ACHN (cell line): ENCODE results near the gene ZBTB12.
"Not testable (repeated sequence)": the region's sequence is repeated elsewhere in the genome, so short reads cannot be mapped to it uniquely, and the experiment has no call there.

Experiments used
- DNase-seq: peaks from one replicate; pipeline ENCODE4 v3.0.0-alpha.2; 2015
- in situ Hi-C: cut with HindIII; loops from 2 replicates; pipeline ENCODE4 v1.10.0; 2017; ENCODE audit warnings: low sequenced_read_pairs, low pct_ligation_motif_present, low pct_unique_long_range_greater_than_20kb

The ZBTB12 gene

GRCh38 chr6:31901953-31902643 lies at the start of gene ZBTB12:
ZBTB12 (minus strand) TSS chr6:31902086; CDS start chr6:31901305, 781 bp downstream.
- peak; percentile 94 for DNase-seq
- in situ Hi-C loops, result no loop called here

- DNase-seq, result no peak
- in situ Hi-C loops, result no loop called here
These were observed 48.2 kb upstream of the ZBTB12 start for GRCh38 chr6:31949926-31950548.

- in situ Hi-C loops, result no loop called here
- no peak for DNase-seq
These were observed 47.0 kb upstream of the ZBTB12 start for GRCh38 chr6:31948753-31949413.

GRCh38 chr6:31948306-31948705 lies 46.4 kb upstream of the ZBTB12 start:
- in situ Hi-C loops, result no loop called here
- DNase-seq, result no peak

GRCh38 chr6:31947864-31948263 lies 46.0 kb upstream of the ZBTB12 start:
- DNase-seq, result no peak
- in situ Hi-C loops, result no loop called here

GRCh38 chr6:31947070-31947675 lies 45.3 kb upstream of the ZBTB12 start:
- in situ Hi-C loops, result no loop called here
- no peak for DNase-seq

GRCh38 chr6:31946370-31946885 lies 44.5 kb upstream of the ZBTB12 start:
- in situ Hi-C loops, result no loop called here
- DNase-seq, result no peak

GRCh38 chr6:31945507-31946369 lies 43.9 kb upstream of the ZBTB12 start, which contains the start of gene CFB:
CFB (plus strand) TSS chr6:31946095; CDS start chr6:31946222, 127 bp downstream.
- in situ Hi-C loops, result no loop called here
- peak; percentile 92 for DNase-seq

GRCh38 chr6:31945154-31945506 lies 43.2 kb upstream of the ZBTB12 start:
- DNase-seq, result no peak
- in situ Hi-C loops, result no loop called here

GRCh38 chr6:31943742-31944141 lies 41.9 kb upstream of the ZBTB12 start:
- DNase-seq, result no peak

GRCh38 chr6:31940256-31940664 lies 38.4 kb upstream of the ZBTB12 start:
- DNase-seq, result no peak
- in situ Hi-C loops, result no loop called here

More at GRCh38 chr6:31943742-31944141, 41.9 kb upstream of the ZBTB12 start:
- in situ Hi-C loops, result no loop called here

GRCh38 chr6:31935823-31936222 lies 33.9 kb upstream of the ZBTB12 start:
- in situ Hi-C loops, result no loop called here
- DNase-seq, result no peak

- DNase-seq, result no peak
- in situ Hi-C loops, result no loop called here
These were observed 33.1 kb upstream of the ZBTB12 start for GRCh38 chr6:31935021-31935420.

GRCh38 chr6:31933537-31933936 lies 31.7 kb upstream of the ZBTB12 start:
- no peak for DNase-seq
- in situ Hi-C loops, result no loop called here

GRCh38 chr6:31932137-31932536 lies 30.3 kb upstream of the ZBTB12 start:
- DNase-seq, in situ Hi-C loops: not testable (repeated sequence)

GRCh38 chr6:31930962-31931361 lies 29.1 kb upstream of the ZBTB12 start:
- DNase-seq, result no peak
- in situ Hi-C loops, result no loop called here

- in situ Hi-C loops, result no loop called here
- no peak for DNase-seq
These were observed 26.7 kb upstream of the ZBTB12 start for GRCh38 chr6:31928672-31928939.

- no peak for DNase-seq
- in situ Hi-C loops, result no loop called here
These were observed 26.2 kb upstream of the ZBTB12 start for GRCh38 chr6:31927863-31928671.
